ENCODE data around the gene GLP2R. TPM values are rescaled to one million over a fixed set of nuclear protein-coding genes. Genes with fewer than 3 reads are reported as not detected.

The GLP2R gene
- total and polyA plus RNA-seq, 2 of the 8 experiments (the other 6 are each of a cell fraction or from before 2014, with no cell fraction given): not detected

GRCh38 chr17:9842057-9842758 lies 16.5 kb downstream of the GLP2R start:
- no peaks in the 10 kb centered on the region for H3K27me3 ChIP-seq (replicated peaks in 1 of 4; ENCODE audit: control insufficient read depth in 3 of 4, extremely low read depth in 1 of 4, insufficient read depth in 3 of 4, low read length in 3 of 4)
- H3K4me1 ChIP-seq (replicated peaks in 1 of 4; ENCODE audit: control insufficient read depth in 3 of 4, insufficient read depth in 4 of 4, low read length in 3 of 4): peaks cover 0 to 4% (median 2%) of the 10 kb centered on the region in 4 experiments; a peak in 2 of 7 replicates
- H2AFZ ChIP-seq (ENCODE audit: low read length): no peak overlapping the region
- FAIRE-seq (no peak), DNase-seq (ENCODE audit: low read depth in 1 of 2, low spot score in 2 of 2) (no peak)
- H2BK20ac ChIP-seq (ENCODE audit: low read length): no peak overlapping the region
- no peak overlapping the region for H3K14ac ChIP-seq (ENCODE audit: insufficient read length)
- no peak overlapping the region for H3K18ac ChIP-seq (ENCODE audit: extremely low read depth, low read length)
- no peak overlapping the region for H3K56ac ChIP-seq (replicated peaks; ENCODE audit: insufficient read length, low read depth, low read length)
- H3K23ac ChIP-seq (ENCODE audit: insufficient read length): no peak overlapping the region
- H3K4me2 ChIP-seq (ENCODE audit: insufficient read depth in 1 of 2, low read depth in 2 of 2, low read length in 2 of 2): no peak overlapping the region
- H3K4ac ChIP-seq (replicated peaks; ENCODE audit: insufficient read length, low read depth, low read length): no peak overlapping the region
- no peak overlapping the region for H4K91ac ChIP-seq (replicated peaks; ENCODE audit: insufficient read length, low read length)
- POLR2A ChIA-PET (ENCODE audit: partially characterized antibody): no interaction called here
- no peak overlapping the region for H3K9ac ChIP-seq (replicated peaks in 1 of 4; ENCODE audit: extremely low read depth in 1 of 4, low read depth in 3 of 4, low read length in 3 of 4)
- H4K20me1 ChIP-seq (replicated peaks in 1 of 2; ENCODE audit: control insufficient read depth in 1 of 2, insufficient read depth in 2 of 2, low read length in 2 of 2): no peaks in the 10 kb centered on the region
- H3K4me3 ChIP-seq (ENCODE audit: extremely low read depth in 1 of 4, insufficient read depth in 2 of 4, low read depth in 3 of 4, low read length in 4 of 4): no peak overlapping the region
- H3K23me2 ChIP-seq (ENCODE audit: low read depth, low read length): no peaks in the 10 kb centered on the region; the same call in 1 of the 2 replicates
- H3K36me3 ChIP-seq (ENCODE audit: control insufficient read depth in 2 of 4, insufficient read depth in 4 of 4, low read length in 3 of 4): no peaks in the 10 kb centered on the region; a peak in 1 of 8 replicates
- H2BK12ac ChIP-seq (ENCODE audit: low read depth, low read length): no peak overlapping the region
- H4K8ac ChIP-seq (ENCODE audit: extremely low read depth, insufficient read depth, low read length): no peak overlapping the region; the same call in 1 of the 2 replicates
- no peaks in the 10 kb centered on the region for H3K9me3 ChIP-seq (ENCODE audit: insufficient read depth in 2 of 2, low read depth in 1 of 2, low read length in 1 of 2)
- H2BK120ac ChIP-seq (replicated peaks; ENCODE audit: low read depth, low read length): no peak overlapping the region
- H4K5ac ChIP-seq (ENCODE audit: insufficient read length, low read depth, low read length): no peak overlapping the region
- no peak overlapping the region for H2BK15ac ChIP-seq (ENCODE audit: low read length)
- no peaks in the 10 kb centered on the region for H3K79me1 ChIP-seq (ENCODE audit: low read depth, low read length)
- CTCF ChIA-PET (ENCODE audit: partially characterized antibody): interaction anchor here (0.8 to 2.3 kb wide), 5 partner anchors 15 to 74 kb away, joined by 3 to 8 read pairs (median 4); no protein-coding TSS in a partner anchor
- no peak overlapping the region for H3K27ac ChIP-seq (ENCODE audit: low read depth, low read length)
- 88% methylated on average over 13 of the region's 14 CpGs; no CpG with 5 or more reads in 1 of the 2 experiments for WGBS, 2 experiments (ENCODE audit: extremely low coverage in 1 of 2, insufficient coverage in 1 of 2, insufficient read length in 1 of 2, insufficient replicate concordance in 2 of 2, low coverage in 1 of 2, low lambda C conversion rate in 2 of 2, missing lambda C conversion rate in 1 of 2)
- no peak overlapping the region for H2AK5ac ChIP-seq (ENCODE audit: low read depth, low read length)
- no peak overlapping the region for H2BK5ac ChIP-seq (ENCODE audit: low read depth, low read length)
- H3K79me2 ChIP-seq (ENCODE audit: control insufficient read depth in 1 of 2, insufficient read depth in 2 of 2, low read length in 2 of 2): no peaks in the 10 kb centered on the region
- TF ChIP-seq CREB1 (IDR thresholded peaks at IDR 0.05) (no peak), SUZ12 (IDR thresholded peaks at IDR 0.05; ENCODE audit: low read length) (no peak), KDM1A (IDR thresholded peaks at IDR 0.05; ENCODE audit: borderline replicate concordance, low read length) (no peak), USF2 (IDR thresholded peaks at IDR 0.05; ENCODE audit: low read length) (no peak), ATF2 (IDR thresholded peaks at IDR 0.05; ENCODE audit: low read length) (no peak), SRF (IDR thresholded peaks at IDR 0.05; ENCODE audit: low read depth, low read length) (no peak), TCF12 (IDR thresholded peaks at IDR 0.05; ENCODE audit: low read depth, low read length) (no peak), EZH2 (IDR thresholded peaks at IDR 0.05; ENCODE audit: low read depth, low read length, severe bottlenecking) (no peak), TEAD4 (IDR thresholded peaks at IDR 0.05; ENCODE audit: low read depth, low read length) (no peak), PHF8 (conservative IDR thresholded peaks at IDR 0.05; ENCODE audit: low read depth, low read length) (no peak)

Measured in H1 (cell line).